ENCODE data around the gene ST6GALNAC2.

ST6GALNAC2 gene

GRCh38 chr17:76599694-76600460, 14.2 kb upstream of the ST6GALNAC2 start:
- no peak for DNase-seq

- peak; percentile 80 for DNase-seq
Measured at GRCh38 chr17:76598004-76598439, 12.4 kb upstream of the ST6GALNAC2 start.

- peak; percentile 100 for DNase-seq
Measured at GRCh38 chr17:76597156-76598003, 11.7 kb upstream of the ST6GALNAC2 start.

- DNase-seq, result peak; percentile 17
Measured at GRCh38 chr17:76594690-76595089, 9.0 kb upstream of the ST6GALNAC2 start.

GRCh38 chr17:76593959-76594358, 8.3 kb upstream of the ST6GALNAC2 start:
- peak; percentile 65 for DNase-seq

- peak; percentile 94 for DNase-seq
Measured at GRCh38 chr17:76593384-76593826, 7.7 kb upstream of the ST6GALNAC2 start.

GRCh38 chr17:76588182-76588581, 2.5 kb upstream of the ST6GALNAC2 start:
- no peak for DNase-seq

GRCh38 chr17:76586741-76587487, 1.3 kb upstream of the ST6GALNAC2 start:
- DNase-seq, result peak; percentile 86

- DNase-seq, result no peak
Measured at GRCh38 chr17:76585033-76585648, 519 bp downstream of the ST6GALNAC2 start.

- DNase-seq, result peak; percentile 53
Measured at GRCh38 chr17:76584427-76585032, 1.1 kb downstream of the ST6GALNAC2 start.

GRCh38 chr17:76582660-76583059, 3.0 kb downstream of the ST6GALNAC2 start:
- DNase-seq, result peak; percentile 25

GRCh38 chr17:76581515-76581914, 4.1 kb downstream of the ST6GALNAC2 start:
- DNase-seq, result peak; percentile 86

- DNase-seq, result no peak
Measured at GRCh38 chr17:76579281-76579680, 6.4 kb downstream of the ST6GALNAC2 start.

- DNase-seq, result no peak
Measured at GRCh38 chr17:76578376-76578775, 7.3 kb downstream of the ST6GALNAC2 start.

GRCh38 chr17:76577876-76578275, 7.8 kb downstream of the ST6GALNAC2 start:
- no peak for DNase-seq

GRCh38 chr17:76576189-76576588, 9.5 kb downstream of the ST6GALNAC2 start:
- no peak for DNase-seq

GRCh38 chr17:76575570-76575969, 10.1 kb downstream of the ST6GALNAC2 start:
- no peak for DNase-seq

- no peak for DNase-seq
Measured at GRCh38 chr17:76574166-76574565, 11.5 kb downstream of the ST6GALNAC2 start.

GRCh38 chr17:76573096-76573495, 12.6 kb downstream of the ST6GALNAC2 start:
- no peak for DNase-seq

- DNase-seq, result no peak
Measured at GRCh38 chr17:76572201-76572910, 13.3 kb downstream of the ST6GALNAC2 start.

GRCh38 chr17:76570877-76571471, 14.7 kb downstream of the ST6GALNAC2 start:
- DNase-seq, result no peak

Measured in NCI-H2171 treated with DMSO at 0.1 percent for 48 hours (cell line).